Middle frontal gyrus (tissue), 1 donor: ENCODE measurements around the gene GIPC1.
A peak's percentile ranks its signal among the peaks of the same experiment; 100 is the strongest.
"Not testable (repeated sequence)": the region's sequence is repeated elsewhere in the genome, so short reads cannot be mapped to it uniquely, and the experiment has no call there.

Source experiments
- DNase-seq: peaks from one replicate; pipeline ENCODE4 v3.0.0-alpha.2; 2015; ENCODE audit warnings: low spot score; ENCODE audit errors: extremely low spot score

The GIPC1 gene

GRCh38 chr19:14472202-14472938 lies 23.6 kb downstream of the GIPC1 start:
- DNase-seq, result no peak

GRCh38 chr19:14471436-14472187 lies 24.3 kb downstream of the GIPC1 start:
- no peak for DNase-seq

- no peak for DNase-seq
Observed at GRCh38 chr19:14470031-14470876, 25.7 kb downstream of the GIPC1 start.

- no peak for DNase-seq
Observed at GRCh38 chr19:14467816-14468215, 28.1 kb downstream of the GIPC1 start.

GRCh38 chr19:14467391-14467790 lies 28.5 kb downstream of the GIPC1 start:
- DNase-seq, result no peak

- DNase-seq, result no peak
Observed at GRCh38 chr19:14463747-14464146, 32.2 kb downstream of the GIPC1 start.

GRCh38 chr19:14462401-14462800 lies 33.5 kb downstream of the GIPC1 start:
- not testable (repeated sequence) for DNase-seq

GRCh38 chr19:14460935-14461334 lies 35.0 kb downstream of the GIPC1 start:
- DNase-seq, result no peak

GRCh38 chr19:14459703-14460102 lies 36.2 kb downstream of the GIPC1 start:
- no peak for DNase-seq

GRCh38 chr19:14452303-14452702 lies 43.6 kb downstream of the GIPC1 start:
- DNase-seq, result not testable (repeated sequence)

GRCh38 chr19:14450876-14451275 lies 45.1 kb downstream of the GIPC1 start:
- no peak for DNase-seq

- DNase-seq, result no peak
Observed at GRCh38 chr19:14450168-14450874, 45.6 kb downstream of the GIPC1 start.

GRCh38 chr19:14449321-14449720 lies 46.6 kb downstream of the GIPC1 start:
- no peak for DNase-seq

GRCh38 chr19:14446336-14447036 lies 49.4 kb downstream of the GIPC1 start:
- DNase-seq, result no peak

GRCh38 chr19:14443632-14444216 lies 52.2 kb downstream of the GIPC1 start:
- DNase-seq, result no peak

GRCh38 chr19:14442891-14443631 lies 52.9 kb downstream of the GIPC1 start:
- DNase-seq, result peak; percentile 56

- no peak for DNase-seq
Observed at GRCh38 chr19:14441041-14441938, 54.6 kb downstream of the GIPC1 start.

GRCh38 chr19:14440049-14440448 lies 55.9 kb downstream of the GIPC1 start:
- DNase-seq, result no peak
